Caco-2 (cell line): ENCODE measurements around the gene LAMTOR1. TPM values are rescaled to one million over a fixed set of nuclear protein-coding genes. Genes with fewer than 3 reads are reported as not detected.

ENCODE experiments used
- BruUV-seq: library from RNA; stranded (reverse); fragments of 400-500 nt; replicated peaks from 2 replicates; lab custom pipeline; 2021; lab: Mats Ljungman, UMichigan
- CTCF ChIA-PET: fragments of 300-600 bp; sonication (Branson Sonifier 250); formaldehyde crosslinking; loops from one replicate; lab custom pipeline; 2022; ENCODE audit warnings: antibody characterized with exemption; lab: Charles Lee
- POLR2A ChIA-PET: fragments of 300-600 bp; sonication (Branson Sonifier 250); formaldehyde crosslinking; loops from one replicate; lab custom pipeline; 2022; ENCODE audit warnings: antibody characterized with exemption; lab: Charles Lee
- DNase-seq, 2 experiments: peaks; one replicate each; pipeline versions ENCODE4 v3.0.0 to v3.0.0-alpha.2; 2020 to 2022
- H3K27me3 ChIP-seq: replicated peaks from 2 replicates; pipeline ENCODE4 v1.6.0; 2011; ENCODE audit warnings: low read length; ENCODE audit not compliant: control insufficient read depth, insufficient read depth
- H3K36me3 ChIP-seq: 2 replicates; pipeline ENCODE4 v1.5.1; 2011; ENCODE audit warnings: low read length; ENCODE audit not compliant: control insufficient read depth, insufficient read depth
- H3K4me1 ChIP-seq: fragments of 250-450 bp; sonication (Bioruptor Pico); 2 replicates; pipeline ENCODE4 v1.5.1; 2020; ENCODE audit warnings: mild to moderate bottlenecking
- H3K4me3 ChIP-seq: 2 replicates; pipeline ENCODE4 v1.5.1; 2011; ENCODE audit warnings: low read depth, mild to moderate bottlenecking, control low read depth, low read length
- H3K9me3 ChIP-seq: fragments of 250-450 bp; sonication (Bioruptor Pico); 2 replicates; pipeline ENCODE4 v1.5.1; 2020; ENCODE audit warnings: mild to moderate bottlenecking, moderate library complexity
- H3K27ac Mint-ChIP-seq: one replicate; pipeline ENCODE4 v1.8.0; 2022; ENCODE audit warnings: mixed read lengths; ENCODE audit not compliant: unreplicated experiment
- H3K27me3 Mint-ChIP-seq: one replicate; pipeline ENCODE4 v1.8.0; 2022; ENCODE audit warnings: mixed read lengths; ENCODE audit not compliant: insufficient read depth, unreplicated experiment
- H3K36me3 Mint-ChIP-seq: one replicate; pipeline ENCODE4 v1.8.0; 2022; ENCODE audit warnings: mild to moderate bottlenecking, mixed read lengths; ENCODE audit not compliant: insufficient read depth, unreplicated experiment
- H3K4me1 Mint-ChIP-seq: one replicate; pipeline ENCODE4 v1.8.0; 2022; ENCODE audit warnings: low read depth, mixed read lengths; ENCODE audit not compliant: unreplicated experiment
- H3K4me3 Mint-ChIP-seq: one replicate; pipeline ENCODE4 v1.8.0; 2022; ENCODE audit warnings: mild to moderate bottlenecking, moderate library complexity, mixed read lengths; ENCODE audit not compliant: unreplicated experiment
- H3K9me3 Mint-ChIP-seq: one replicate; pipeline ENCODE4 v1.8.0; 2022; ENCODE audit warnings: mixed read lengths; ENCODE audit not compliant: unreplicated experiment
- intact Hi-C: fragments of 100-400 bp; cut with micrococcal nuclease; formaldehyde crosslinking; loops from one replicate; pipeline ENCODE4 v1.10.0; 2022; ENCODE audit not compliant: unreplicated experiment
- total RNA-seq: library from RNA; stranded (reverse); gene quantifications from 2 replicates; pipeline ENCODE4 v1.2.3, GENCODE V29; 2022
- TF ChIP-seq, protein P1 (sequence below), 2 experiments: fragments of 200-600 bp in 1 of 2; IDR thresholded peaks; 1 replicate in 1 of 2; 2 replicates in 1 of 2; pipeline versions ENCODE4 v1.5.1 to v1.8.0; 2011 to 2022; ENCODE audit warnings: antibody characterized with exemption in 1 of 2, control low read depth in 1 of 2, inconsistent platforms in 1 of 2, low read depth in 1 of 2, low read length in 1 of 2, mild to moderate bottlenecking in 1 of 2, moderate library complexity in 1 of 2; ENCODE audit not compliant: insufficient read depth in 1 of 2, severe bottlenecking in 1 of 2, unreplicated experiment in 1 of 2

LAMTOR1 gene
- total RNA-seq, 1 experiment from 2014 or later: 170 TPM

DNA sequence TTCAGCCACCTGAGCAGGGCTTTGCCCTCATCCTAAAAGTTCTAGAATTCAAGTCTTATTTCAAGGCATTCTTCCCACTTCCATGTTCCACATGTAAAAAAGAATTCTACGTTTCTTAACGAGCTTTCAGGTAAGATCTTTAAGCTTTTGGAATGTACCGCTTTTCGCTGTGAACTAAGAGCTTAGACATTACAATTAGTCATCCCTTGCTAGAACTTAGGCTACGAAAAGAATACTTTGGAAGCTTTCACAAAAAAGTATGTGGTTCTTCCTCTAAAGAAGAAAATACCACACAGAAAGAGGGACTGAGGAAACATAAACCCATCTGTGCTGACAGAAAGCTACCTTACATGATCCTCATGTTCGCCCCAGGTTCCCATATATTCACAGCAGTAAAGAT lies 24.6 kb downstream of the LAMTOR1 start:
- ChIA-PET CTCF (interaction anchor here (1.7 kb wide), 1 partner anchor 53 kb away, joined by 8 read pairs; no protein-coding TSS in a partner anchor), POLR2A (no interaction called here)
- no peaks in the 10 kb centered on the region for H3K9me3 ChIP-seq
- TSS peak; percentile 37 for BruUV-seq
- intact Hi-C loops: no loop called here
- H3K27me3 Mint-ChIP-seq: no peaks in the 10 kb centered on the region
- TF ChIP-seq, protein P1, sequence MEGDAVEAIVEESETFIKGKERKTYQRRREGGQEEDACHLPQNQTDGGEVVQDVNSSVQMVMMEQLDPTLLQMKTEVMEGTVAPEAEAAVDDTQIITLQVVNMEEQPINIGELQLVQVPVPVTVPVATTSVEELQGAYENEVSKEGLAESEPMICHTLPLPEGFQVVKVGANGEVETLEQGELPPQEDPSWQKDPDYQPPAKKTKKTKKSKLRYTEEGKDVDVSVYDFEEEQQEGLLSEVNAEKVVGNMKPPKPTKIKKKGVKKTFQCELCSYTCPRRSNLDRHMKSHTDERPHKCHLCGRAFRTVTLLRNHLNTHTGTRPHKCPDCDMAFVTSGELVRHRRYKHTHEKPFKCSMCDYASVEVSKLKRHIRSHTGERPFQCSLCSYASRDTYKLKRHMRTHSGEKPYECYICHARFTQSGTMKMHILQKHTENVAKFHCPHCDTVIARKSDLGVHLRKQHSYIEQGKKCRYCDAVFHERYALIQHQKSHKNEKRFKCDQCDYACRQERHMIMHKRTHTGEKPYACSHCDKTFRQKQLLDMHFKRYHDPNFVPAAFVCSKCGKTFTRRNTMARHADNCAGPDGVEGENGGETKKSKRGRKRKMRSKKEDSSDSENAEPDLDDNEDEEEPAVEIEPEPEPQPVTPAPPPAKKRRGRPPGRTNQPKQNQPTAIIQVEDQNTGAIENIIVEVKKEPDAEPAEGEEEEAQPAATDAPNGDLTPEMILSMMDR (IDR thresholded peaks at IDR 0.05; ENCODE audit: insufficient read depth in 1 of 2, low read depth in 1 of 2, low read length in 1 of 2, severe bottlenecking in 1 of 2, unreplicated experiment in 1 of 2): no peak
- no peak overlapping the region for H3K4me3 ChIP-seq
- H3K9me3 Mint-ChIP-seq: no peaks in the 10 kb centered on the region
- peak overlapping the region; percentile 86 for H3K4me3 Mint-ChIP-seq
- H3K4me1 Mint-ChIP-seq: peaks cover 30% of the 10 kb centered on the region
- peaks cover 22% of the 10 kb centered on the region for H3K36me3 Mint-ChIP-seq
- no peaks in the 10 kb centered on the region for H3K27me3 ChIP-seq
- 0 out of 2 replicates have a peak, but pooled peaks cover 3% of the 10 kb centered on the region for H3K36me3 ChIP-seq
- no peak for DNase-seq
- H3K27ac Mint-ChIP-seq: no peak overlapping the region
- H3K4me1 ChIP-seq: peaks cover 19% of the 10 kb centered on the region

DNA sequence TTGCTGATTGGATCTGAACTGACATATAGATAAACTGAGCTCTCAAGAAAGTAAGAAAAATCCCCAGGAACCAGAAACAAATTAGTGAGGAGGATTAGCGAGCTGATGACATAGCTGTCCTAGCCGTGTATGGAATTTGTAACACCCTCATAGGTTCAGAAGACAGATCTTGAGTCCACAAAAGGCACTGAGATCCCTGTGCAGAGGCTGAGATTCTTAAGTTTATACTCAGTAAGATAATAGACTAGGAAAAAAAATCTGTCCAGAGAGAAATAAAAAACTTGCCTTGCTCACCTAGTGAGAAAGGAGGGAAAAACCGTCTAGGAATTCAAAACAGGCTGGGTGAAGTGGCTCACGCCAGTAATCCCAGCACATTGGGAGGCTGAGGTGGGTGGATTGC lies 27.3 kb downstream of the LAMTOR1 start:
- Mint-ChIP-seq H3K9me3 (no peaks in the 10 kb centered on the region), H3K36me3 (peaks cover 24% of the 10 kb centered on the region), H3K4me1 (peaks cover 27% of the 10 kb centered on the region), H3K4me3 (no peak overlapping the region), H3K27me3 (no peaks in the 10 kb centered on the region), H3K27ac (peak overlapping the region; percentile 24)
- Histone ChIP-seq H3K4me3 (no peak overlapping the region), H3K36me3 (0 out of 2 replicates have a peak, but pooled peaks cover 3% of the 10 kb centered on the region), H3K4me1 (peaks cover 22% of the 10 kb centered on the region), H3K9me3 (no peaks in the 10 kb centered on the region), H3K27me3 (no peaks in the 10 kb centered on the region)
- CTCF ChIA-PET: interaction anchor here (0.6 to 1.0 kb wide), 2 partner anchors 9 to 36 kb away, joined by 3 to 8 read pairs; no protein-coding TSS in a partner anchor
- TF ChIP-seq, protein P1 (IDR thresholded peaks at IDR 0.05; ENCODE audit: insufficient read depth in 1 of 2, low read depth in 1 of 2, low read length in 1 of 2, severe bottlenecking in 1 of 2, unreplicated experiment in 1 of 2): no peak
- no peak for DNase-seq
- POLR2A ChIA-PET: interaction anchor here (1.0 kb wide), 1 partner anchor 36 kb away, joined by 3 read pairs; no protein-coding TSS in a partner anchor
- intact Hi-C loops: no loop called here
- BruUV-seq: no TSS peak

DNA sequence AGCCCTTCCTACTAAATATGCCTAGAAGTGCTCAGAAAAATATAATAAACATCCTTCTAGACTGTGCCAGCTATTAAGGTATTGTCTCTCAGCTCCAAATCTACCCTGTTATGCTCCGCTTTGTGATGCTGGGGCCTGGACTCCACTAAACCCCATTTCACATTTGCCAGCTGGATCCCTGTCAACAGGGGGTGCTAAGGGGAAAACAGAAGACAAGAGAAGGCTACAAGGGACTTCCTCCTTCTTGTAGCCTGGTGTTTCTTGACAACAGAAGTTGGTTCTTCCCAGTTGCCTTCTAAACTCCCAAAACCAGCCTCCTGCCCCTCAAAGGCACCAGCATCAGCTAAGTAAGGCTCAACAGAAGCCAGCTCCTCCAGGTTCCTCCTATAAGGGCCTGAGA lies 28.0 kb downstream of the LAMTOR1 start:
- no peaks in the 10 kb centered on the region for H3K9me3 Mint-ChIP-seq
- DNase-seq: no peak
- H3K27ac Mint-ChIP-seq: peak overlapping the region; percentile 24
- TF ChIP-seq, protein P1 (IDR thresholded peaks at IDR 0.05; ENCODE audit: insufficient read depth in 1 of 2, low read depth in 1 of 2, low read length in 1 of 2, severe bottlenecking in 1 of 2, unreplicated experiment in 1 of 2): peak in 1 of 2 experiments; percentile 28
- H3K4me1 Mint-ChIP-seq: peaks cover 27% of the 10 kb centered on the region
- Histone ChIP-seq H3K9me3 (no peaks in the 10 kb centered on the region), H3K4me1 (peaks cover 25% of the 10 kb centered on the region), H3K4me3 (no peak overlapping the region), H3K36me3 (0 out of 2 replicates have a peak, but pooled peaks cover 3% of the 10 kb centered on the region), H3K27me3 (no peaks in the 10 kb centered on the region)
- POLR2A ChIA-PET: interaction anchor here (1.0 kb wide), 1 partner anchor 36 kb away, joined by 3 read pairs; no protein-coding TSS in a partner anchor
- no peaks in the 10 kb centered on the region for H3K27me3 Mint-ChIP-seq
- H3K36me3 Mint-ChIP-seq: peaks cover 17% of the 10 kb centered on the region
- no peak overlapping the region for H3K4me3 Mint-ChIP-seq
- CTCF ChIA-PET: interaction anchor here (0.8 to 1.0 kb wide), 3 partner anchors 19 to 50 kb away, joined by 3 to 6 read pairs (median 3); no protein-coding TSS in a partner anchor
- BruUV-seq: no TSS peak
- intact Hi-C loops: no loop called here
